ENCODE measurements around the gene CGB7. TPM values are rescaled to one million over a fixed set of nuclear protein-coding genes. Genes with fewer than 3 reads are reported as not detected.

CGB7 gene
- total and polyA plus RNA-seq, 2 of the 13 experiments (the other 11 are each of a cell fraction or from before 2014, with no cell fraction given), result 0.07 TPM; not detected in 1

GRCh38 chr19:49009828-49010227 is 47.7 kb downstream of the CGB7 start:
- Histone ChIP-seq H3K4me2 (ENCODE audit: low read depth, low read length) (no peak overlapping the region), H4K20me1 (ENCODE audit: insufficient read depth, low read length) (no peaks in the 10 kb centered on the region), H3K36me3 (replicated peaks in 1 of 2; ENCODE audit: control insufficient read depth in 1 of 2, insufficient read depth in 2 of 2, low read length in 2 of 2) (peaks cover 21 to 67% of the 10 kb centered on the region in 2 experiments), H3K79me2 (ENCODE audit: insufficient read depth, low read length) (no peaks in the 10 kb centered on the region), H2AFZ (ENCODE audit: low read length) (no peak overlapping the region), H3K4me1 (ENCODE audit: insufficient read depth, low read length) (no peaks in the 10 kb centered on the region), H3K27me3 (ENCODE audit: control insufficient read depth in 1 of 2, insufficient read depth in 2 of 2, low read length in 2 of 2) (no peaks in the 10 kb centered on the region), H3K9me3 (ENCODE audit: low read length) (no peaks in the 10 kb centered on the region), H3K27ac (ENCODE audit: extremely low read length, insufficient read depth, low read length) (no peak overlapping the region), H3K4me3 (replicated peaks in 1 of 3; ENCODE audit: insufficient read depth in 1 of 3, low read depth in 2 of 3, low read length in 3 of 3) (no peak overlapping the region), H3K9ac (ENCODE audit: insufficient read depth, low read depth, low read length) (no peak overlapping the region)
- 97% methylated on average over 17 of the region's 18 CpGs for WGBS (ENCODE audit: low lambda C conversion rate)
- CTCF ChIA-PET (ENCODE audit: low intra/inter-chr PET ratio, low total read pairs), result no interaction called here
- ATAC-seq, result no peak
- POLR2A ChIA-PET, result no interaction called here
- in situ Hi-C loops (cut with HindIII; ENCODE audit: extremely low pct_ligation_motif_present, low pct_unique_long_range_greater_than_20kb), result no loop called here
- intact Hi-C loops (cut with micrococcal nuclease; ENCODE audit: unreplicated experiment), result no loop called here
- FAIRE-seq, result no peak
- no TSS peak for BruUV-seq (replicated peaks)
- no peak for DNase-seq (ENCODE audit: low spot score)
- TF ChIP-seq ZNF362 (CRISPR knock-in tag; IDR thresholded peaks at IDR 0.05; ENCODE audit: borderline replicate concordance) (no peak), ARID4A (CRISPR knock-in tag; IDR thresholded peaks at IDR 0.05; ENCODE audit: borderline replicate concordance) (no peak), PTBP1 (IDR thresholded peaks at IDR 0.05; ENCODE audit: low read depth, low read length, poor library complexity, severe bottlenecking) (no peak), ATF6 (CRISPR knock-in tag; conservative IDR thresholded peaks at IDR 0.05) (no peak), ZNF318 (CRISPR knock-in tag; IDR thresholded peaks at IDR 0.05) (no peak), NFE2L2 (IDR thresholded peaks at IDR 0.05; ENCODE audit: low read length) (no peak), TBX3 (IDR thresholded peaks at IDR 0.05; ENCODE audit: borderline replicate concordance) (no peak), ZBTB3 (CRISPR knock-in tag; IDR thresholded peaks at IDR 0.05; ENCODE audit: borderline replicate concordance, low read depth) (no peak)
